Placental epithelial cell (primary cell): ENCODE measurements around the gene ZBTB33. TPM values are rescaled to one million over a fixed set of nuclear protein-coding genes. Genes with fewer than 3 reads are reported as not detected.

Experiments used
- total RNA-seq: library from RNA; depleted of rRNA; stranded (reverse); fragments of >200 nt; gene quantifications from 2 replicates; pipeline ENCODE4 v1.2.3, GENCODE V29; 2012

ZBTB33 gene
- total RNA-seq = 18.1 and 20.2 TPM in 2 replicates

GRCh38 chrX:120250522-120251271 lies at the start of gene ZBTB33:
TSS of gene ZBTB33 (plus strand) at chrX:120250812. CDS start at chrX:120253416, 2,604 bp downstream.

Other genes with a start within 250 kb of the ZBTB33 start
- gene RHOXF2B, start 173.1 kb upstream of the ZBTB33 start, total RNA-seq = not detected in 2 replicates
- not detected in 2 replicates for gene RHOXF1, start 134.9 kb upstream of the ZBTB33 start, total RNA-seq
- not detected in 2 replicates for gene RHOXF2, start 92.2 kb upstream of the ZBTB33 start, total RNA-seq
- under 0.01 and 0.33 TPM in 2 replicates for gene TMEM255A, start 60.6 kb downstream of the ZBTB33 start, total RNA-seq
- 0.11 TPM in 1 of 2 replicates, not detected in the other for gene ATP1B4, start 111.3 kb downstream of the ZBTB33 start, total RNA-seq
- 129 and 137 TPM in 2 replicates for gene LAMP2, start 218.5 kb downstream of the ZBTB33 start, total RNA-seq